ENCODE measurements around the gene CEP112. TPM values are rescaled to one million over a fixed set of nuclear protein-coding genes. Genes with fewer than 3 reads are reported as not detected.

CEP112 gene
- polyA plus RNA-seq, 1 donor from 2014 or later, result 6.0 TPM

- H3K27me3 ChIP-seq (ENCODE audit: insufficient read depth, low read depth, low read length), result no peaks in the 10 kb centered on the region
- H3K4me3 ChIP-seq (ENCODE audit: low read length), result no peak overlapping the region
- no peaks in the 10 kb centered on the region for H3K36me3 ChIP-seq (ENCODE audit: insufficient read depth, low read length)
- no peak overlapping the region for H2AFZ ChIP-seq (ENCODE audit: low read depth, low read length)
- H3K9me3 ChIP-seq (ENCODE audit: low read length), result no peaks in the 10 kb centered on the region
- TF ChIP-seq POLR2AphosphoS5 (IDR thresholded peaks at IDR 0.05) (no peak), CTCF (IDR thresholded peaks at IDR 0.05; ENCODE audit: poor library complexity, severe bottlenecking) (no peak), TAF1 (IDR thresholded peaks at IDR 0.05; ENCODE audit: low read depth) (no peak), RAD21 (conservative IDR thresholded peaks at IDR 0.05) (no peak), EP300 (conservative IDR thresholded peaks at IDR 0.05; ENCODE audit: poor library complexity, severe bottlenecking) (no peak), SMC3 (conservative IDR thresholded peaks at IDR 0.05; ENCODE audit: poor library complexity) (no peak)
- no peaks in the 10 kb centered on the region for H3K9me2 ChIP-seq (ENCODE audit: insufficient read depth, low read length)
- H3F3A ChIP-seq (ENCODE audit: insufficient read depth, low read length, poor library complexity, severe bottlenecking), result no peaks in the 10 kb centered on the region
- no peaks in the 10 kb centered on the region for H3K79me2 ChIP-seq (replicated peaks; ENCODE audit: insufficient read depth, low read length)
- H3K4me2 ChIP-seq (ENCODE audit: low read length), result no peak overlapping the region
- no peaks in the 10 kb centered on the region for H4K20me1 ChIP-seq (ENCODE audit: insufficient read depth)
- no peak overlapping the region for H3K27ac ChIP-seq (ENCODE audit: low read length)
- H3K9ac ChIP-seq (ENCODE audit: low read length), result no peak overlapping the region
Observed at GRCh38 chr17:65824901-65825300, 367.0 kb downstream of the CEP112 start.

- Histone ChIP-seq H3F3A (ENCODE audit: insufficient read depth, low read length, poor library complexity, severe bottlenecking) (no peaks in the 10 kb centered on the region), H2AFZ (ENCODE audit: low read depth, low read length) (no peak overlapping the region), H3K79me2 (replicated peaks; ENCODE audit: insufficient read depth, low read length) (no peaks in the 10 kb centered on the region), H3K4me3 (ENCODE audit: low read length) (no peak overlapping the region), H3K9me2 (ENCODE audit: insufficient read depth, low read length) (no peaks in the 10 kb centered on the region), H3K27me3 (ENCODE audit: insufficient read depth, low read depth, low read length) (no peaks in the 10 kb centered on the region), H3K9me3 (ENCODE audit: low read length) (no peaks in the 10 kb centered on the region), H3K36me3 (ENCODE audit: insufficient read depth, low read length) (no peaks in the 10 kb centered on the region), H3K27ac (ENCODE audit: low read length) (no peak overlapping the region), H3K4me2 (ENCODE audit: low read length) (no peak overlapping the region), H3K9ac (ENCODE audit: low read length) (no peak overlapping the region), H4K20me1 (ENCODE audit: insufficient read depth) (no peaks in the 10 kb centered on the region)
- TF ChIP-seq EZH2 (IDR thresholded peaks at IDR 0.05; ENCODE audit: borderline replicate concordance, insufficient read depth, low read length, poor library complexity, severe bottlenecking), result no peak
- TF ChIP-seq CTCF (IDR thresholded peaks at IDR 0.05; ENCODE audit: poor library complexity, severe bottlenecking), result no peak
- no peak for TF ChIP-seq MXI1 (conservative IDR thresholded peaks at IDR 0.05; ENCODE audit: poor library complexity, severe bottlenecking)
- TF ChIP-seq REST (IDR thresholded peaks at IDR 0.05; ENCODE audit: borderline replicate concordance), result no peak
- TF ChIP-seq POLR2AphosphoS5 (IDR thresholded peaks at IDR 0.05), result no peak
- no peak for TF ChIP-seq SMC3 (conservative IDR thresholded peaks at IDR 0.05; ENCODE audit: poor library complexity)
- no peak for TF ChIP-seq RAD21 (conservative IDR thresholded peaks at IDR 0.05)
- no peak for TF ChIP-seq TAF1 (IDR thresholded peaks at IDR 0.05; ENCODE audit: low read depth)
- no peak for TF ChIP-seq EP300 (conservative IDR thresholded peaks at IDR 0.05; ENCODE audit: poor library complexity, severe bottlenecking)
Observed at GRCh38 chr17:65823713-65824112, 368.2 kb downstream of the CEP112 start.

Data from neural cell (in vitro differentiated cells).